HL-60/S4 (cell line): ENCODE data around the gene RAPGEF4.
"Not testable (repeated sequence)": the region's sequence is repeated elsewhere in the genome, so short reads cannot be mapped to it uniquely, and the experiment has no call there.

Experiments used
- in situ Hi-C: fragments of 300-500 bp; cut with MboI; formaldehyde crosslinking; loops from 2 replicates; pipeline ENCODE4 v1.14.3; 2022; ENCODE audit warnings: low sequenced_read_pairs

RAPGEF4 gene

DNA sequence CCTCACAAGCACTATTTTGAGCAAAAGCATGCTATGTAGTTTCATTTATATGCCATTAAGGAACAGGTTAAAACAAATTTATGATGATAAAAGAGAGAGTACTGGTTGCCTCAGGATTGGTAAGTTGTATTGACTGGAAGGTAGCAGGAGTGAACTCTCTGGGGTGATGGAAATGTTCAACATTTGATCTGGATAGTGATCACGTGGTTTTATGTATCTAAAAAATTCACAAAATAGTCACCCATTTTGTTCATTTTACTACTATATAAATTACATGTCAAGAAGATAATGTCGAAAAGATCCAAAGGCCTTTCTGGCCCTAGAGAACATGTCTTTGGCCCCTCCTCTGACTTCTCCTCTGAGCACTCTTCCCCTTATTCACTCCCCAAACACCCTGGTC lies 10.4 kb upstream of the RAPGEF4 start:
- in situ Hi-C loops = no loop called here

DNA sequence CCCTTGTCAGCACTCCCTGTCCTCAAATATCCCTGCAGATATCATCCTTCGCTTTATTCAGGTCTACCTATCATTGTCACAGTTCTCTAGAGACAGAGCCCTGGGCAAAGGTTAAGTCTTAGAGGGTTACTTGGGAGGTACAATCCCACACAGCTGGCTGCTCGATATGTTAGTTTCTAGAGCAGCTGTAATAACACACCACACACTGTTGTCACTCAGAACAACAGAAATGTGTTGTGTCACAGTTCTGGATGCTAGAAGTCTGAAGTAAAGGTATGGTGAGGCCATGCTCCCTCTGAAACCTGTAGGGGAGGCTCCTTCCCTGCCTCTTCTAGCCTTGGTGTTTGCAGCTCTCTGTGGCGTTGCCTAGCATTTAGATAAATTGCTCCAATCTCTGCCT lies 9.9 kb upstream of the RAPGEF4 start:
- in situ Hi-C loops = no loop called here

DNA sequence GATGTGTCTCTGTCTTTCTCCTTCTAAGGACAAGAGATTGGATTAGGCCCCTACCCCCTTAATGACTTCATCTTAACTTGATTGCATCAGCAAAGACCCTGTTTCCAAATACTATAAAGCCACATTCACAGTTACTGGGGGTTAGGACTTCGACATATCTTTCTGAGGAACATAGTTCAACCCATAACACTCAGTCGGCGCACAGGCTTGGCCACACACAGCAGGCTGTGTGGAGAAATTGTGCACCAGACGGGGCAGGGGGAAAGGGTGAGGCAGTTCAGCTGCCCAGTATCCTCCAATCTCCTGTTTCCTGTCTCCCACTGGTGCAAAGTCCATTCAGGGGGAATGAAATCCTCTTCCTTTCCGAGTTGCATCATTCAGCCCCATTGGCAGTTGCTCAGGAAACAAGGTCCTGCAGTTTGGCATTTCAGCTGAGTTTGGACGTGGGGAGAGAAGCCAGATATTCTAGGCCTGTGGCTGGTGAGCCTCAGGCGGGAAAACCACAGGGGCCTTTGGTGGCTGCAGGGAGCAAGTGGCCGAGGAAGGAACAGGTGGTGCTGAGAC lies 9.4 kb upstream of the RAPGEF4 start:
- in situ Hi-C loops = no loop called here

DNA sequence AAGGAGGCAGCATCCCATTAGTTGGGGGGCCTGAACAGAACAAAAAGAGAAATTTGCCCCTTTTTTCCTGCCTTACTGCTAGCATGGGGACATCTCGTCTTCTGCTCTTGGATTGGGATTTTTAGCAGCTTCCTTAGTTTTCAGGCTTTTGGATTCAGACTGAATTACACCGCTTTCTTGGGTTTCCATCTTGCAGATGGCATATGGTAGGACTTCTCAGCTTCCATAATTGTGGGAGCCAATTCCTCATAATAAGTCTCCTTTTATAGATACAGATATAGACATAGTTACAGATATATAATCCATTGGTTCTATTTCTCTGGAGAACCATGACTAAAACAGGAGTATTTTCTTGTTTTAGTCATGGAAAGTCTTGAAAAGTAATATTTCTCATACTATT lies 5.2 kb upstream of the RAPGEF4 start:
- in situ Hi-C loops = no loop called here

DNA sequence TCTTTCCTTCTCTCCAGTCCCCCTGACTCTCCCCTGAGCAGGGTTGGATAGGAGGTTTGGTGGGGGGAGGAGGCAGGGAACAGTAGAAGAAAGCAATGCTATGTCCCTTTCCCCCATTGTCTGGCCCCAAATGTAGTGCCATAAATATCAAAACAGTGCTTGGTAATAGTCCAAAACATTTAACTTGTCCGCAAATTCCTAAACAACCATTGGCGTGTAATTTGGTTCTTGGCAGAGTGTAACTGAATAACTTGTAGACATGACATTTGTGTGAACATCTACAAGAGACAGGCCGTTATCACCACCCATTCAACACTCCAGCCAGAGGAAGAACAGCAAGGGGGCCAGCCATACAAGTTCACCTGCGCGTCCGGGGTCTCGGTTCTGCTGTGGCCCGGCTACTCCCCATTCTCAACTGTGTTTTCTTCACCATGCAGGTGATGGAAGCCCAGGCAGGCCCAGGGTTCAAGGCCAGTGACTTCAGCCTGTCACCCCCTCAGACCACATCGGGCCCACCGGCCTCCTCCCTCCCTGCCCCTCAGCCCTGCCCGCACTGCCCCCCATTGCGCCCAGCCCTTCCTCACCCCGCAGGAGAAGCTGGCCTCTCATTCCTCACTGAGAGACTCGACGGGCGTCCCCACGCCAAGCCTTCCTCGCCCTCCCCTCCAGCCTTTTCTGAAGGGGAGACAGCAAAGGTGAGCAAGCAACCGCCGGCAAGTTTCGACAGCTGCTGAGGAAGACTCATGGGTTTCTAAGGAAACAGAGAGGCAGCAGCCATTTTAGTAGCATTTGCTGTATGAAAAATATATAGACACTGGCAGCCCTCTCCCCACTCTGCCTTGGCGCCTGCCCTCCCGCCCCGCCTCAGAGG lies 699 bp upstream of the RAPGEF4 start:
- in situ Hi-C loops = no loop called here

DNA sequence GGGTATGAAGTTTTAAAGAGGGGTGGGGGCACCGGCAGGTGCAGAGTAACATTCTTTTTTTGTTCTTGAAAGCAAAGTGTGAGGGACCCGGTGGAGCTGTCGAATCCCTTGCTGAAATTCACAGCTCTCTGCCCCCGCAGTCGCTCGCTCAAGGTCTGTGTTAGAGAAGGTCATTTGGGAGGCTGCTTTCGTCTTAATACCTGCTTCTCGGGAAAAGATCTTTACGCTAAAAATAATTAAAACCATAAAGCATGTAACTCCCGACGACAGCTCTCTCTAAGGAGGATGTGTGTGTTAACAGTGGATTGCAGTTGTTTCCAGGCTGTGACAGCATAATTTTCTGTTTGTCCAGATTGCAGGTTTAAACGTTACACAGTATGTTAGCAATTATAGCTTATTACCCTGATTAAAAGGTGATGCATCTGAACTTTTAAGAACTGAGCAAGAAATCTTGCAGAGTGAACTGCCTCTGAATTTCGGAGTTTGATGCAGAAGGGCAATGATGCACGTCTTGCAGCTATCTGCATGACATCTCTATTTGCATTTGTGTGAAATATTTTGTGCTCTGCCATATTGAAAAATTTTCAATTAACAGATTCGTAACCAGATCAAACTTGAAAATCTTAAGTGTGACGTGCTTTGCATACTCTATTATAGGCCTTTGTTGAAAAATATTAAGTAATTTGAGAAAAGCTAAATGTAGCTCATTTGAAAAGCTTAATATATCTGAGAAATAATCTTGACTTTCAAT lies 954 bp downstream of the RAPGEF4 start:
- in situ Hi-C loops = no loop called here

DNA sequence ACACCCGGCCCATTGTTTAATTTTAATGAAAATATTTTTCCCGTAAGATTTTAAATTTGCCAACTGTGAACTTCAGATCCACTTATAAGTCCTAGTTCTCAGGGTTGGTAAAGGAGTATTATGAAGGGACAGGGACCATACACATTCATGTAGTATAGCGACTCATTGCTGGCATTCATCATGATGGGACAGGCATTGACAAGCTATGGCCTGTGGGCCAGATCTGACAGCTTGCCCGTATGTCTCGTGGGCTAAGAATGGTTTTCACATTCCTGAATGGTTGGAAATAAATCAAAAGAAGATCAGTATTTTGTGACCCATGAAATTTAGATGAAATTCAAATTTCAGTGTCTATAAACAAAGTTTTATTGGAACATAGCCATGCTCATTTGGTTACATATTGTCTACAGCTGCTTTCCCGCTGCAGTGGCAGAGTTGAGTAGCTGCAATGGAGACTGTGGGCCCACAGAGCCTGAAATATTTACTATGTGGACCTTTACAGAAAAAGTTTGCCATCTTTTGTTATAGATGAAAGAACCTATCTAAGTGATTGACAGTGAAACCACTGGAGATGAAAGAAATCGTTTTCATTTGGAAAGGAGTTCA lies 4.1 kb downstream of the RAPGEF4 start:
- in situ Hi-C loops = no loop called here

DNA sequence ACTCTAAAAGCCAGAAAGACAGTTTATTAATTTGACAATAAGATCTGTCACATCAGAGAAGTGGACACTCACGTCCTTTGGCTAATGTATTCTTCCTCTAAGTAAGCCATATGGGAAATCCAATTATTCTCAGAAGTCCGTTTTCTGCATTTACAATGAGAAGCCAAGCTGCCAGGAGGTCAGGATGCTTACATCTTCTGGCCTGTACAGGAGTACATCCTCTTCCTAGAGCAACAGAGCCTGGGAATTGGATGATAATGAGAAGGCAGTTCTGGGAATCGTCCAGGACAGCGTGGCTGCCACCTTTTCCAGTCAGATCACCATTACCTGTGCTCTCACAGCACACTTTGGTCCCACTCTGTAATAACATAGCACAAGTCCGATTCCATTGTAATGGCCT lies 5.2 kb downstream of the RAPGEF4 start:
- in situ Hi-C loops = no loop called here

DNA sequence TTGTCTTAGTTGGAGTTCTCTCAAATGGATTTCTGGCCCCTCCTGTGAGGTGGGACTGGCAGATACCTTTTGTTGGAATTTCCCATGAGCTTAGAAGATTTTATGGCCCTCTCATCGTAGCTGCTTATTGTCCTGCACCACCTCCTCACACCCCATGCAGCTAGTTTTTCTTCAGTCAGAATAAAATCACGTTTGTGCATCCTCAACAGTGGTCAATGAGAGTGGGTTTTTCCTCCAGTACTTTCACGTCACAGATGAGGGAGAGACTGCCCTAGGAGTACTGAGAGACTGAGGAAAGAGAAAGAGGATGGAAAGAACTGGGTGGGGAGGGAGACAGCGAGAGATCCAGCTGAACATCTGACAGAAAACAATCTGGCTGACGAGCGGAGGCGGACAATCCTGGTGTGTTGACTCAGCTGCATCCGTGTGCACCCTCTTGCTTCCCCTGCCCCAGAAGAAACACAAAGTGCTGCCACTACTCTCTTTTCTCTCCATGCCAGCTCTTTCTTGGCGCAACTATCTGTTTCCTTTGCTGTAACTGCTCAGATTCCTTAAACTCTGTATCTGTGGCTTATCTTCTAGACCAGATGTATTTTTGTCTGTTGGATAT lies 7.4 kb downstream of the RAPGEF4 start:
- in situ Hi-C loops = no loop called here

DNA sequence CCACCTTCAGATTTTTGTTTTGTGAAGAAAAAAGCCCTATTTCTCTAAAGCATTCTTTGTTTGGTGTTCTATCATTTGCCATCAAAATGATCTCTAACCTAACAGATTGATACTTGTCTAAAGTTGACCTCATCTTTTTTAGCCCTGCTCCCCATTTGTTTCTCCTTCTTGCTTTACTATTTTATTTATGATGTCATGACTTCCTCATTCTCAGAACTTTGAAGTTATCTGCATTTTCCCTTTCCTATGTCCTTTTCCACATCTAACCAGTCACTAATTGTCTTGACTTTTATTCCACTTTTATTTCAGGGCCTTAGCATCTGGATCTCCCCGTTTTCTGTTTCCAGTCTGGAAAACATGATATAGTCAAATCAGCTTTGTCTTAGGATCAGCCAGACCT lies 8.3 kb downstream of the RAPGEF4 start:
- in situ Hi-C loops = no loop called here

DNA sequence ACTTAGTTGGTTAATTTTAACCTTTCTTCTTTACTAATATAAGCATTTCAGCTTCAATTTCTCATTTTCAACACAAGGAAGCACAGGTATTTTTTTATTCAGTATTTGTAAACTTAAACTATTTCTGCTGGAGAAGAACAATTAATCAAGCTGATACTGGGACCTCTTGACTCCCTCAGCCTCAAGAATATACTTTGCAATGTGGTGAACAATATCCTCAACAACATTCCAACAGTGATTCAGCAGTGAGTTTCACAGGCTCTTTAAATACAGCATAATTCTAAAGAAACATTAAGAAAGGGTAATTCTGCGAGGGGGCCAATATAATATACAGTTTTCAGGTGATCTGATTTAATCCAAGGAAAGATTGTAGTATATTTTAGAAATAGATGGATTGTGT lies 10.0 kb downstream of the RAPGEF4 start:
- in situ Hi-C loops = no loop called here

DNA sequence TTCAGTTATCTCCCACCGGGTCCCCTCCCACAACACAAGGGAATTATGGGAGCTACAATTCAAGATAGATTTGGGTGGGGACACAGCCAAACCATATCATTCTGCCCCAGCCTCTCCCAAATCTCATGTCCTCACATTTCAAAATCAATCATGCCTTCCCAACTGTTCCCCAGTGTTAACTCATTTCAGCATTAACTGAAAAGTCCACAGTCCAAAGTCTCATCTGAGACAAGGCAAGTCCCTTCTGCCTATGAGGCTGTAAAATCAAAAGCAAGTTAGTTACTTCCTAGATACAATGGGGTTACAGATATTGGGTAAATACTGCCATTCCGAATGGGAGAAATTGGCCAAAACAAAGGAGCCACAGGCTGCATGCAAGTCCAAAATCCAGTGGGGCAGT lies 12.9 kb downstream of the RAPGEF4 start:
- in situ Hi-C loops = not testable (repeated sequence)

DNA sequence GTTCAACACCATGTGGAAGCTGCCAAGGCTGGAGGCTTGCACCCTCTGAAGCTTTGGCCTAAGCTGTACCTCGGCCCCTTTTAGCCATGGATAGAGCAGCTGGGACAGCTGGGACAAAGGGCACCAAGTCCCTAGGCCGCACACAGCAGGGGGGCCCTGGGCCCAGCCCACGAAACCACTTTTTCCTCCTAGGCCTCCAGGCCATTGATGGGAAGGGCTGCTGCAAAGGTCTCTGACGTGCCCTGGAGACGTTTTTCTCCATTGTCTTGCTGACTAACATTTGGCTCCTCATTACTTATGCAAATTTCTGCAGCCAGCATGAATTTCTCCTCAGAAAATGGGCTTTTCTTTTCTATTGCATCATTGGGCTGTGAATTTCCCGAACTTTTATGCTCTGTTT lies 13.7 kb downstream of the RAPGEF4 start:
- in situ Hi-C loops = no loop called here

DNA sequence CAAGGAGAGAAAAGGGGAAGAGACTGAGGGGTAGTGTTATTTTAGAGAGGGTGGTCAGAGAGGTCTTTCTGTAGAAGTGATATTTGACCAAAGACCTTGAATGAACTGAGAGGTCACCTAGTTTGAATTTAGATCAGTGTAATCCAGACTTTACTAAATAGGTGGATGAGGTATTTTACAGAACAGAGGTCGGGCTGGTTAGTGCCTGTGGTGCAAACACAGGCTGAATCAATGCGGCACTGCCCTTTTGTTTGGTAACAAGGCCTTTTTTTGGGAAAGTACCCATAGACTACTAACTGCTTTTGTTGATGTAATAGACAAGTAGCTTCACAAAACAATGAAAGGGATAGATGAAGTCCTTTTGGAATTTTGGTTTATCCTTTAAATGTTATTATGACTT lies 15.9 kb downstream of the RAPGEF4 start:
- in situ Hi-C loops = no loop called here

DNA sequence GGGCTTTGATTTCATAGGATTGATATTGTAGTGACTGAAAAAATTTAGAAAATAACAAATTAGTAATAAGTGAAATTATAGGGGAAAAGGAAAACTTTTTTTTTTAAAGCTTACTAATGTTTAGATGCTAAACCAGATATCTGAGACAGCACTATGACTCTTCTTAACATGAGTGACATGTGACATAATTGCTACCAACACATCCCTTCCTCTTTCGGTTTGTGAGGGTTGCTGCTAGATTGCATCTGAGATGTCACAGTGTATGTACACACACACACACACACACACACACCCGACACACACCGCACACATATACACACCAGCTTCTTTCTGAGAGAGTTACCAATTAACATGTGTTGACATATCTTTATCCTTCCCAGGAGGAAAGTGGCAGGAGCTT lies 18.0 kb downstream of the RAPGEF4 start:
- in situ Hi-C loops = no loop called here

DNA sequence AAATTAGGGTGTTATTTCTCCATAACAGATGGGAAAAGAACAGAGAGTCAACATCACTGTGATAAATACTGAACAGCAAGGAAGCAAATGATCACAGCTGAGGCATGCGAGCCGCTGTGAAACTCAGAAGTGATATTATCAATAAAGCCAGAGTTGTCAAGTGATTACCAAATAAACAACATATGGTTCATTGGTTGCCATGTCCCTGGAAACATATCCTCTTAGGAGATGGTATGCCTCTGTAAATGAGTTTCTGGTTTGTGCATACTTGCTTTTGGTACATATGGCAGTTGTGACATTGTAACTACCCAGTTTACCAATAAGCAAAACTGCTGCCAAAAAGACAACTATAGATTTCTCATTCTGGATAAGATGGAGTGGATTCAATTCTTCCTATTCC lies 23.8 kb downstream of the RAPGEF4 start:
- in situ Hi-C loops = no loop called here

DNA sequence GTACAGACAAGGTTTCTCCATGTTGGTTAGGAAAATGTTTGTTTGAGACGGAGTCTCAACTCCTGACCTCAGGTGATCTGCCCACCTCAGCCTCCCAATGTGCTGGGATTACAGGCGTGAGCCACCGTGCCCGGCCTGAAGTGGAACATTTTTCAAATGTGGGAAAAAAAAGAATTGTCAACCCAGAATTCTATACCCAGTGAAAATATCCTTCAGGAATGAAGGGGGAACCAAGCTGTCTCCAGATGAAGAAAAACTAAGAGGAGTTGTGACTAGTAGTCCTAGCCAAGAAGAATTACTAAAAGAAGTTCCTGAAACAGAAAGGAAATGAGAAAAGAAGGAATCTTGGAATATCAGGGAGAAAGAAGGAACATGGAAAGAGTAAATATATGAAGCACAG lies 25.7 kb downstream of the RAPGEF4 start:
- in situ Hi-C loops = no loop called here

DNA sequence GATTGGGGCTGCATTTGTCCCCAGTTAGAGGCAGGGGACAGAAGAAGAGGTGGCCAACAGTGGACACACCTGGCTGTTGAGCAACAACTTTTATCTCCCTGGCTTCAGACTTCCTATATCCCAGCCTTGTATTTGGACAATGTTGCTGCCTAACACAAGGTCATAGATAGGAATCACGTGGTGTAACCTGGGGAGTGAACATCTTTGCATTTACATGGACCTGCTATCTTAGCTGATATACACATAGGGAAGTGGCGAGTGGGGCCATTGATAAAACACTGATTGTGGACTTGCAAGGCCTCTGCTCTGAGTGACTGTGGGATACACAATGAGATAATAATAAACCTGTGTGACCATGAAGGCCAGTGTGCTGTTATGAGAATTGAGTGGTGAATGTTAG lies 26.9 kb downstream of the RAPGEF4 start:
- in situ Hi-C loops = no loop called here

DNA sequence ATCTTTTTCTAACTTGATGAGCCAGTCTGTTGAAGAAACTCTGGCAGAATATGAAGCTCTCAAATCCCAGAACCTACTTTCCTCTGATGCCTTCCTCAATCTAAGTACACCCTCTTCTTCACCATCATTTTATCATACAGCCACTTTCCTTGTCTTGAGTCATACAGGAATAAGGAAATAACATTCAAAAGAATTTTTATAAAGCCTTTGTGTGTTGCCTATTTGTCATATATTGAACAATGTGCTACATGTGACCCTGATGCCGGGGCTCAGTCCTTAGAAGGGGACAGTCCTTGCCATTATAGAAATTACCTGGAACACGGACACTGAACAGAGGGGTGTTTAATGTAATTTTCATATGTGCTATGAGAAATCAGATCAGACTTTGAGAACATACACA lies 27.4 kb downstream of the RAPGEF4 start:
- in situ Hi-C loops = no loop called here

DNA sequence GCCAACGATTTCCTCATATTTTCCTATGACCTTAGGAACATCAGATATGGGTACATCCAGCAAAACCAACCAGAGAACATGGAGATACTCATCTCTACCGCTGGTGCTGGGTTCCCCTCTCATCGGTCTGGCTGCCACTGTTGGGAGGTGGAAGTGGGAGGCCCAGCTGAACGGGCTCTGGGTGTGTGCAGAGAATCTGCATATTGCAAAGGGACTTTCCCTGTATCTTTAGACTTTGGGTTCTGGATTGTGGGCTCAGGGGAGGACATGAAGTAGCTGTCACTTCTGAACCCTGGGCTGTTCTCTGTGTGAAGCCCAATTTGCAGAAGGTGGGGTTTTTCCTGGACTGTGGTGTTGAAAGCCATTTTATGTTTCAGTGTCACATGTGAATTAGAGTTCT lies 30.0 kb downstream of the RAPGEF4 start:
- in situ Hi-C loops = no loop called here

DNA sequence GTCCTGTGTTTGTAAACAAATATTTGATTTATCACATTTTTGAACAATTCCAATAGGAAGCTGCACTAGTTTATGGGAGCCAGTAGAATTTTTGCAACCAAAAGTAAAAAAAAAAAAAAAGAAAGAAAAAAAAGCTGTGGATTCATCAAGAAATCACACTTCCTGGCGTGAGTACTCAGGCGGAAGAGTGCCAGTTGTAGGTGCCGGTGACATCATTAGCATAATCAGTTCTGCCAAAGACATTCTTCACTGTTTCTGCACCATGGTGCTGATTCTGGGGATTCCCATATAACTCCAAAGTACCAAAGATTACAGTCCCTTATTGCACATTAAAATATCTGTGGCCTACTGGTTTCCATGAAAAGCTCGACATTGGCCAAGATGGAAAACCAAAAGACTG lies 32.8 kb downstream of the RAPGEF4 start:
- in situ Hi-C loops = no loop called here
